A673 (cell line): ENCODE results near the gene POLR1D. TPM values are rescaled to one million over a fixed set of nuclear protein-coding genes. Genes with fewer than 3 reads are reported as not detected.

Experiments
- BruUV-seq: library from RNA; stranded (reverse); fragments of 400-500 nt; replicated peaks from 2 replicates; lab custom pipeline; 2021; lab: Mats Ljungman, UMichigan
- CTCF ChIA-PET: fragments of 300-600 bp; sonication (Branson Sonifier 250); formaldehyde crosslinking; loops from one replicate; lab custom pipeline; 2022; ENCODE audit warnings: antibody characterized with exemption; lab: Charles Lee
- POLR2A ChIA-PET: fragments of 300-600 bp; sonication (Branson Sonifier 250); formaldehyde crosslinking; loops from one replicate; lab custom pipeline; 2022; ENCODE audit warnings: antibody characterized with exemption; ENCODE audit not compliant: low non-redundant PET; lab: Charles Lee
- DNase-seq: peaks from one replicate; pipeline ENCODE4 v3.0.0-alpha.2; 2015; ENCODE audit warnings: low spot score
- H3K27ac ChIP-seq: fragments of 200-600 bp; sonication (generic); 2 replicates; pipeline ENCODE4 v1.5.1; 2016; ENCODE audit warnings: mixed run types, low read depth, mild to moderate bottlenecking, mixed read lengths, antibody characterized with exemption, low read length; ENCODE audit not compliant: poor library complexity, severe bottlenecking
- H3K27me3 ChIP-seq: fragments of 200-600 bp; sonication (generic); replicated peaks from 2 replicates; pipeline ENCODE4 v1.6.1; 2017; ENCODE audit warnings: mixed run types, low read depth, mild to moderate bottlenecking, mixed read lengths, antibody characterized with exemption, low read length; ENCODE audit not compliant: insufficient read depth, poor library complexity
- H3K36me3 ChIP-seq: fragments of 200-600 bp; sonication (generic); 2 replicates; pipeline ENCODE4 v1.6.1; 2016; ENCODE audit warnings: mixed run types, mild to moderate bottlenecking, mixed read lengths, antibody characterized with exemption, low read length; ENCODE audit not compliant: insufficient read depth, poor library complexity, severe bottlenecking
- H3K4me1 ChIP-seq: fragments of 200-600 bp; sonication (generic); 2 replicates; pipeline ENCODE4 v1.6.1; 2017; ENCODE audit warnings: mixed run types, mild to moderate bottlenecking, mixed read lengths, antibody characterized with exemption, low read length; ENCODE audit not compliant: insufficient read depth, poor library complexity, severe bottlenecking
- H3K4me3 ChIP-seq: fragments of 200-600 bp; sonication (generic); 2 replicates; pipeline ENCODE4 v1.5.1; 2016; ENCODE audit warnings: low read depth, mixed run types, mild to moderate bottlenecking, mixed read lengths, low read length; ENCODE audit not compliant: poor library complexity, severe bottlenecking
- H3K9me3 ChIP-seq: fragments of 200-600 bp; sonication (generic); 2 replicates; pipeline ENCODE4 v1.6.1; 2016; ENCODE audit warnings: mixed run types, low read depth, mild to moderate bottlenecking, mixed read lengths, antibody characterized with exemption, low read length; ENCODE audit not compliant: poor library complexity, severe bottlenecking
- CTCF ChIP-seq: fragments of 300-800, 200-600 bp; sonication (generic); conservative IDR thresholded peaks from 2 replicates; pipeline ENCODE4 v1.5.1; 2017; ENCODE audit warnings: low read depth, mild to moderate bottlenecking, antibody characterized with exemption, low read length, moderate library complexity, mixed read lengths
- EZH2 ChIP-seq: fragments of 200-600 bp; sonication (generic); IDR thresholded peaks from 2 replicates; pipeline ENCODE4 v1.6.1; 2017; ENCODE audit warnings: borderline replicate concordance, low read depth, mild to moderate bottlenecking, mixed read lengths, antibody characterized with exemption, low read length; ENCODE audit not compliant: poor library complexity, severe bottlenecking
- intact Hi-C: fragments of 100-400 bp; cut with micrococcal nuclease; formaldehyde crosslinking; loops from one replicate; pipeline ENCODE4 v1.10.0; 2022; ENCODE audit not compliant: unreplicated experiment
- total RNA-seq: library from RNA; stranded (reverse); gene quantifications from 2 replicates; pipeline ENCODE4 v1.2.3, GENCODE V29; 2021

Gene POLR1D
- total RNA-seq, 1 experiment from 2014 or later = 116 TPM

- H3K4me1 ChIP-seq = peaks cover 4% of the 10 kb centered on the region
- H3K36me3 ChIP-seq = peaks cover 15% of the 10 kb centered on the region
- H3K27me3 ChIP-seq = no peaks in the 10 kb centered on the region
- ChIA-PET POLR2A (no interaction called here), CTCF (interaction anchor here (0.5 kb wide), 1 partner anchor 1208 kb away, joined by 3 read pairs; no protein-coding TSS in a partner anchor)
- TF ChIP-seq EZH2 = no peak
- TF ChIP-seq CTCF = no peak
- DNase-seq = no peak
- intact Hi-C loops = no loop called here
- peaks cover 13% of the 10 kb centered on the region for H3K9me3 ChIP-seq
- BruUV-seq = no TSS peak
- no peak overlapping the region for H3K27ac ChIP-seq
- no peak overlapping the region for H3K4me3 ChIP-seq
Measured at GRCh38 chr13:27654816-27655215, 33.1 kb downstream of the POLR1D start.

- POLR2A ChIA-PET = no interaction called here
- Histone ChIP-seq H3K4me1 (peaks cover 4% of the 10 kb centered on the region), H3K36me3 (no peaks in the 10 kb centered on the region), H3K27ac (no peak overlapping the region), H3K27me3 (no peaks in the 10 kb centered on the region), H3K9me3 (no peaks in the 10 kb centered on the region), H3K4me3 (no peak overlapping the region)
- DNase-seq = no peak
- CTCF ChIA-PET = no interaction called here
- BruUV-seq = no TSS peak
- intact Hi-C loops = no loop called here
- TF ChIP-seq CTCF (no peak), EZH2 (no peak)
Measured at GRCh38 chr13:27657724-27658123, 36.0 kb downstream of the POLR1D start.

- peak; percentile 12 for DNase-seq
- Histone ChIP-seq H3K4me3 (no peak overlapping the region), H3K36me3 (no peaks in the 10 kb centered on the region), H3K27ac (no peak overlapping the region), H3K9me3 (no peaks in the 10 kb centered on the region), H3K27me3 (no peaks in the 10 kb centered on the region), H3K4me1 (peaks cover 4% of the 10 kb centered on the region)
- no peak for TF ChIP-seq CTCF
- no peak for TF ChIP-seq EZH2
- POLR2A ChIA-PET = no interaction called here
- CTCF ChIA-PET = no interaction called here
- intact Hi-C loops = no loop called here
- BruUV-seq = no TSS peak
Measured at GRCh38 chr13:27658546-27658945, 36.9 kb downstream of the POLR1D start.
